ENCODE results near the gene TBC1D23.

TBC1D23 gene

DNA sequence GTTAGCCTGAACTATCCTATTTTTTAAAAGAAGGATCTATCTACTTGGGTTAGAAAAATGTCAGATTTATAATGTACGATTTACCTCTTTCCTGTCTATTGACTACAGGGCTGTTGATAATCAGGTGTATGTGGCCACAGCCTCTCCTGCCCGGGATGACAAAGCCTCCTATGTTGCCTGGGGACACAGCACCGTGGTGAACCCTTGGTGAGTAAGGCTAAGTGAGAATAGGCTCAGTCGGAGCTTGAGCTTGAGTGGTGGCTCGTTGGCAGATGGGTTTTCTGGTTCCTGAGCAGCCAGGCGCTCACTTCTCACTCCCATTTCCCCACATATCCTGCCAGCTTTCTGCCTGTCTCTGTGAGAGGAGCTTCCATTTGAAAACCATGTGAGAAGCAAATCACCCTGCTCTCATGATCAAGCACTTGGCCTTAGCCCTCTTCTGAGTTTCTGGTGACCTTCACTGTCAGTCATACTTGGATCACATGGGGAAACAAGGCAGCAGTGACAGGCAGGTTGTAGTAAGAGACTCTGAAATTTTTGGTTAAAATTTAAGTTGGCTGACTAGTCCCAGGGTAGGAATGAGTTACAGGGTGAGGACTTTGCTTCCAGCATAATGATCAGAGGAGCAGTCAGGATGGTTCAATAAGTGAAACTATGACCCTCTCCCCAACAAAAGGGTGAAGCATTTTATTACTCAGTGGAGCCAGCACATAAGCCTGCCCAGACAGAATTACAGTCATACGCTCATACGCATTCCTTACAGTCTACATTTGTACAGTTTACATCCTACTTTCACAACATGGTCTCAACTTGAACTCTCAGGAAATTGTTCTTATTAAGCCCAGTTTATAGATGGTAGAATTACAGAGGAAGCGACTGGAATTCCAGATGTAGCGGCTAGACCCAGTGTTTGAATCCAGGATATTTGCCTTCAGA, 91.8 kb downstream of the TBC1D23 start:
- DNase-seq (ENCODE audit: low read depth) = no peak

DNA sequence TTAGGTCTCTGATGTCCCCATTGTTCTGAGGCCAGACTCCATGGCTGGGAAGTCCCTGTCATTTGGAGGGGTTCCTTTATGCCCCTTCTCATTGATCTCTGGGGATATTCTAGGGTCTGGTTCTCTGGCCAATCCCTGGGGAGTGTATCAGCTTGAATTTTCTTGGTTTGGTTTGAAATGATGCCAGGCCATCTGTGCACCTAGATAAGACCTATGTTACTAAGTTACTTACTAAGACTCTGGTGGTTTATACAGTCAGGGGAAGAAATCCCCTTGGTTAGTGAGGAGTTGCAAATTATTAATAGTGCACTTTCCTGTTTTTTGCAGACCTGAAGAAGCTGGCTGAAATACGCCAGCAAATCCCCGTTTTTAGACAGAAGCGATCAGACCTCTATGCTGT, 94.1 kb downstream of the TBC1D23 start:
- DNase-seq (ENCODE audit: low read depth) = no peak

- no peak for DNase-seq (ENCODE audit: low read depth)
These were observed 97.6 kb downstream of the TBC1D23 start for GRCh38 chr3:100358413-100358812.

DNA sequence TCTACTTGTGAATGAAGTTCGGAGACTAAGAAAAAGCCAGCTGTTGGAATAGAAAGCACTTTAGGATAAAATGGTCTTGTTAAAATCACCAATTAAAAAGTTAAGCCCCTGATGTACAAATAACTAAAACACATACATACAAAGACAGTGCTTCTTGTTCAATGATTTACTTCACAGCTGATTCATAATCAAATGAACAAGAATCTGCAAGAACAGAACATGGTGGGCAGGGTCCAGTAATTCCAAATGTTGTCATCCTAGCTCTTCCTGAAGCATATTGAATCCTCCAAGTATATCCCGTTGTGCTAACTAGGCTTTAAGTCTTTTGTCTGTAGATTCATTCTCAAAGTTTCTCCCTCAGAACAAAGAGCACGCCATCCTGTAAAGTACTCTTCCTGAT, 98.2 kb downstream of the TBC1D23 start:
- no peak for DNase-seq (ENCODE audit: low read depth)

GRCh38 chr3:100360757-100361496, 100.1 kb downstream of the TBC1D23 start:
- DNase-seq (ENCODE audit: low read depth) = no peak

DNA sequence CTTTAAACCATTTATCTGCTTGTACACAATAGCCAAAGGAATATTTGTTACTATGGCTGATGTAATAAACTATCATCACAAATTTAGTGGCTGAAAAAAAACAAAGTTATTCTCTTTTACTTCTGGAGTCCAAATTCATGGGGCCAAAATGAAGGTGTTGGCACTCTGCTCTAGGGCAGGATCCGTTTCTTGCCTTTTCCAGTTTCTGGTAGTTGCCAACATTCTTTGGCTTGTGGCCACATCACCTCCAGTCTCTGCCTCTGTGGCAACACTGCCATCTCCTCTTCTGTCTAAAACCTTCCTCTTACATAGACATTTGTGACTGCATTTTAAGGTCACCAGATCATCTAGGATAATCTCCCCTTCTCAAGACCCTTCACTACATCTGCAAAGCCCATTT, 101.1 kb downstream of the TBC1D23 start:
- DNase-seq (ENCODE audit: low read depth) = no peak

DNA sequence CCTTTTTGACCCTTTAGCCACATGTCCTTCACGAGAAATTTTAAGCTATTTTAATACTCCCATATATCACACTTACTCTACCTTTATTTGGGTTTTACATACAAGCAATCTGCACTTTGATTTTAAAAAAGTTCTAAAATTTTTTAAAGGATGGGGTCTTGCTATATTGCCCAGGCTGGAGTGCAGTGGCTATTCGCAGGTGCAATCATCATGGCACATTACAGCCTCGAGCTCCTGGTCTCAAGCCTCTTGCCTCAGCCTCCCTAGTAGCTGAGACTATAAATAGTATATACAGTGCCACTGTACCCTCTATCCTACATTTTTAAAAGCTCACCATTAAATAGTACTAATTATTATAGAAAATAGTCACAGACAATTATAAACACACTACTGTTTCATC, 103.6 kb downstream of the TBC1D23 start:
- no peak for DNase-seq (ENCODE audit: low read depth)

GRCh38 chr3:100366424-100366823, 105.6 kb downstream of the TBC1D23 start:
- no peak for DNase-seq (ENCODE audit: low read depth)

- DNase-seq (ENCODE audit: low read depth) = no peak
These were observed 107.6 kb downstream of the TBC1D23 start for GRCh38 chr3:100368441-100368840.

DNA sequence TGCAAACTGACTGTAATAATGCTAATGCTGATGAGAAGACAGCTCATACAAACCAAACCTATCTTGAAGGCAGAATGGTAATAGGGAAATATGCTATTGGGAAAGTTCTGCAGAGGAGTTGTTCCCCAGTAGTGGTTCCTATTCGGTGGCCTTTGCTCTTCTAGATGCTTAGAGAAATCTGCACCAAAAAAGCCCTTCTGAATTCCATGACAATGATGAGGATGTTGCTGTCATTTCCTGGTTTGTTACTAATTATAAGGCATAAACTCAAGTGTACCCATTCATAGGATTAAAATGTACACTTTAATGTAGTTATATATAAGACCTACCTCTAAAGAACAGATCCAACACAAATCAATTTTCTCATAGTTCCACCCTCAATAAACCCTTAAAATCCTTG, 110.0 kb downstream of the TBC1D23 start:
- no peak for DNase-seq (ENCODE audit: low read depth)

GRCh38 chr3:100374521-100374920, 113.7 kb downstream of the TBC1D23 start:
- no peak for DNase-seq (ENCODE audit: low read depth)

Data from stimulated activated CD4-positive, alpha-beta T cell treated with anti-CD3 and anti-CD28 coated beads, Interleukin-2, amount 100 ng/mL, for 4 hours (primary cell).